Ovary (tissue), 10 donors: ENCODE measurements around the gene AFF4. TPM values are rescaled to one million over a fixed set of nuclear protein-coding genes. Genes with fewer than 3 reads are reported as not detected.
"Not testable (repeated sequence)": the region's sequence is repeated elsewhere in the genome, so short reads cannot be mapped to it uniquely, and the experiment has no call there.

Source experiments
- DNase-seq, 5 donors: peaks; one replicate each; pipeline ENCODE4 v3.0.0-alpha.2; 2019 to 2020
- H3K27ac ChIP-seq, 2 donors: fragments of 200-600 bp; one replicate each; pipeline versions ENCODE4 v1.5.1 to v1.8.0; 2019 to 2022
- H3K27me3 ChIP-seq: fragments of 200-600 bp; one replicate; pipeline ENCODE4 v1.8.0; 2022
- H3K36me3 ChIP-seq: fragments of 200-600 bp; sonication (generic); one replicate; pipeline ENCODE4 v1.5.1; 2019
- H3K4me1 ChIP-seq: one replicate; pipeline ENCODE4 v1.8.1; 2013; ENCODE audit warnings: mild to moderate bottlenecking, moderate library complexity; ENCODE audit not compliant: insufficient read depth
- H3K4me3 ChIP-seq: fragments of 200-600 bp; sonication (generic); one replicate; pipeline ENCODE4 v1.5.1; 2017
- H3K9me3 ChIP-seq, 2 donors: fragments of 200-600 bp in 1 of 2; sonication (generic) in 1 of 2; one replicate each; pipeline versions ENCODE4 v1.5.1 to v1.8.1; 2013 to 2019; ENCODE audit warnings: mild to moderate bottlenecking in 1 of 2, moderate library complexity in 1 of 2
- CTCF ChIP-seq, 3 donors: fragments of 450-650 bp in 2 of 3; fragments of 200-600 bp in 1 of 3; IDR thresholded peaks; one replicate each; pipeline versions ENCODE4 v1.5.1 to v1.8.0; 2016 to 2022; ENCODE audit warnings: antibody characterized with exemption in 3 of 3, mild to moderate bottlenecking in 1 of 3
- EP300 ChIP-seq: sonication (generic); formaldehyde crosslinking; IDR thresholded peaks from one replicate; pipeline ENCODE4 v1.6.1; 2017; ENCODE audit warnings: antibody characterized with exemption
- POLR2A ChIP-seq: fragments of 450-650 bp; IDR thresholded peaks from one replicate; pipeline ENCODE4 v1.6.1; 2017; ENCODE audit warnings: antibody characterized with exemption, mild to moderate bottlenecking, moderate library complexity
- WGBS, 3 donors: extraction: QIAGEN DNeasy Blood & Tissue Kit in 1 of 3; methylation state at CpG; one replicate each; pipeline versions ENCODE4 v1.1.5 to v1.1.7; 2013 to 2017; 5-methylcytosine and 5-hydroxymethylcytosine counted together
- intact Hi-C, 4 donors: fragments of 100-400 bp; cut with DNase I; formaldehyde crosslinking; loops; one replicate each; pipeline versions ENCODE4 v1.11.0 to v1.15.1; 2022 to 2023
- long read RNA-seq, 3 donors: library from polyadenylated mRNA in 2 of 3; unstranded in 2 of 3; transcript quantifications; one replicate each; pipeline ENCODE4 v2.0.0 and lab custom pipeline, GENCODE V29; 2021 to 2026
- polyA plus RNA-seq, 2 donors: library from polyadenylated mRNA; stranded (reverse); fragments of 200-250 nt in 1 of 2; fragments of 350-450 nt in 1 of 2; fragmentation: Illumina TruSeq in 1 of 2; extraction: RNeasy Lipid Tissue Mini Kit (QIAGEN cat#74804) in 1 of 2; gene quantifications; one replicate each; pipeline ENCODE4 v1.2.3, GENCODE V29; 2013 to 2014
- total RNA-seq, 7 donors: library from RNA; depleted of rRNA in 2 of 7; stranded (reverse); fragments of >200 nt in 2 of 7; fragmentation: NEBNext Ultra II Directional in 3 of 7; extraction: Animal tissue kit (Norgen Biotek cat#: 25700) in 3 of 7; gene quantifications; one replicate each; pipeline versions ENCODE4 v1.1.0 to v1.2.4, GENCODE V29; 2016 to 2023
- donor health status: DM: no; HTN: no; CAD: no; lungs with moderate emphysema.
- donor health status: DM: no; HTN: no; CAD: no.
- donor health status: Bipolar disorder and iron deficiency.
- donor health status: DM: yes; HTN: yes; CAD: no.
- donor health status: DM: no; HTN: no; CAD: no.
- donor health status: DM: yes; HTN: yes; CAD: no.

Gene AFF4
- total RNA-seq (100 to 1,000 TPM in 1 of 7 donors, 10 to 100 TPM in 6; 56.6 to 114 (median 83.3) TPM), polyA plus RNA-seq (10 to 100 TPM; 19.5 to 56.9 TPM)
- long read RNA-seq, donor 1, transcript AFF4-206 (5 exons, 1,729 nt): major isoform, 8 of 239 reads
- long read RNA-seq, donor 1, partial matches to known transcripts: 215 of 239 reads
- long read RNA-seq, donor 1, other reads (novel, unspliced or antisense): 13 of 239 reads
- long read RNA-seq, donor 2, partial matches to known transcripts: 15 of 15 reads
- long read RNA-seq, donor 2, other reads (novel, unspliced or antisense): 0 of 15 reads
- long read RNA-seq, donor 3, full-length matches to known transcripts: 4 of 14 reads
- long read RNA-seq, donor 3, partial matches to known transcripts: 3 of 14 reads
- long read RNA-seq, donor 3, other reads (novel, unspliced or antisense): 7 of 14 reads

- peak; percentile 96 to 97 (median 97) for DNase-seq
- Histone ChIP-seq H3K4me3 (peak within 1 kb of the TSS; percentile 72), H3K27me3 (no peaks in the 10 kb centered on the region), H3K4me1 (peaks cover 7% of the 10 kb centered on the region), H3K36me3 (no peaks in the 10 kb centered on the region), H3K27ac (peak within 1 kb of the TSS; percentile 96 to 97), H3K9me3 (no peaks in the 10 kb centered on the region)
- intact Hi-C loops: loop anchor here in 1 of 4 donors (2.0 to 5.0 kb wide), 2 partner anchors 89 to 97 kb away; partner anchors contain the start of genes GDF9, HSPA4 and UQCRQ
- TF ChIP-seq EP300: no peak
- peak in 1 of 3 donors; percentile 37 for TF ChIP-seq CTCF (IDR thresholded peaks at IDR 0.05)
- peak; percentile 99 for TF ChIP-seq POLR2A
- 0 to 1% (median 0%) methylated on average over 77 to 98 of the region's 98 CpGs for WGBS, 3 donors
Measured at GRCh38 chr5:132963171-132964104, at the start of gene AFF4. Gene AFF4, minus strand, starts transcription at chr5:132963634. Its CDS starts 26,445 bp downstream, at chr5:132937189.

GRCh38 chr5:133008455-133008854 is 45.0 kb upstream of the AFF4 start:
- H3K4me3 ChIP-seq, intact Hi-C loops, H3K27ac ChIP-seq, DNase-seq, H3K9me3 ChIP-seq, H3K27me3 ChIP-seq, H3K4me1 ChIP-seq, H3K36me3 ChIP-seq: not testable (repeated sequence)
- WGBS, 3 donors: 77 to 80% (median 78%) methylated on average over 6 of the region's 6 CpGs

GRCh38 chr5:133006653-133007052 is 43.2 kb upstream of the AFF4 start:
- H3K27ac ChIP-seq: no peak overlapping the region
- 61 to 79% (median 75%) methylated on average over 1 of the region's 1 CpG for WGBS, 3 donors
- no peak for TF ChIP-seq POLR2A
- H3K36me3 ChIP-seq: no peaks in the 10 kb centered on the region
- H3K4me3 ChIP-seq: no peak overlapping the region
- H3K4me1 ChIP-seq: no peaks in the 10 kb centered on the region
- no peak for DNase-seq
- no peaks in the 10 kb centered on the region for H3K9me3 ChIP-seq
- no peaks in the 10 kb centered on the region for H3K27me3 ChIP-seq
- intact Hi-C loops: no loop called here

GRCh38 chr5:132999246-132999645 is 35.8 kb upstream of the AFF4 start:
- no peaks in the 10 kb centered on the region for H3K9me3 ChIP-seq
- no peak for TF ChIP-seq CTCF (IDR thresholded peaks at IDR 0.05)
- TF ChIP-seq EP300: no peak
- TF ChIP-seq POLR2A: no peak
- no peaks in the 10 kb centered on the region for H3K4me1 ChIP-seq
- DNase-seq: no peak
- no peak overlapping the region for H3K4me3 ChIP-seq
- no peak overlapping the region for H3K27ac ChIP-seq
- no peaks in the 10 kb centered on the region for H3K27me3 ChIP-seq
- H3K36me3 ChIP-seq: no peaks in the 10 kb centered on the region
- WGBS, 3 donors: 61 to 70% (median 62%) methylated on average over 2 of the region's 2 CpGs
- intact Hi-C loops: no loop called here

- intact Hi-C loops: no loop called here
- WGBS, 3 donors: 86 to 93% (median 89%) methylated on average over 2 of the region's 2 CpGs
- Histone ChIP-seq H3K4me1 (no peaks in the 10 kb centered on the region), H3K9me3 (no peaks in the 10 kb centered on the region), H3K27me3 (no peaks in the 10 kb centered on the region), H3K36me3 (no peaks in the 10 kb centered on the region), H3K4me3 (no peak overlapping the region), H3K27ac (no peak overlapping the region)
- no peak for DNase-seq
- TF ChIP-seq CTCF (IDR thresholded peaks at IDR 0.05) (no peak), POLR2A (no peak), EP300 (no peak)
Measured at GRCh38 chr5:132998556-132998955, 35.1 kb upstream of the AFF4 start.
